Measurements from ENCODE around the gene MAN1C1. TPM values are rescaled to one million over a fixed set of nuclear protein-coding genes. Genes with fewer than 3 reads are reported as not detected.
A peak's percentile ranks its signal among the peaks of the same experiment; 100 is the strongest.

Gene MAN1C1
- total RNA-seq, 1 donor from 2014 or later: 5.4 TPM

GRCh38 chr1:25772692-25773245 is 156.2 kb downstream of the MAN1C1 start:
- Mint-ChIP-seq H3K4me1 (ENCODE audit: low read depth, unreplicated experiment) (peaks cover 47% of the 10 kb centered on the region), H3K36me3 (ENCODE audit: unreplicated experiment) (no peaks in the 10 kb centered on the region), H3K27ac (ENCODE audit: unreplicated experiment) (peak overlapping the region; percentile 88), H3K27me3 (ENCODE audit: unreplicated experiment) (peaks cover 2% of the 10 kb centered on the region), H3K9me3 (ENCODE audit: unreplicated experiment) (peaks cover 7% of the 10 kb centered on the region), H3K4me3 (ENCODE audit: unreplicated experiment) (peak overlapping the region; percentile 21)
- no peak for TF ChIP-seq CTCF (IDR thresholded peaks at IDR 0.05; ENCODE audit: partially characterized antibody, unreplicated experiment)
- no peak for DNase-seq

GRCh38 chr1:25773441-25774125 is 157.0 kb downstream of the MAN1C1 start:
- Mint-ChIP-seq H3K27ac (ENCODE audit: unreplicated experiment) (peak overlapping the region; percentile 88), H3K36me3 (ENCODE audit: unreplicated experiment) (no peaks in the 10 kb centered on the region), H3K9me3 (ENCODE audit: unreplicated experiment) (peaks cover 7% of the 10 kb centered on the region), H3K4me3 (ENCODE audit: unreplicated experiment) (no peak overlapping the region), H3K27me3 (ENCODE audit: unreplicated experiment) (peaks cover 2% of the 10 kb centered on the region), H3K4me1 (ENCODE audit: low read depth, unreplicated experiment) (peaks cover 47% of the 10 kb centered on the region)
- DNase-seq: peak; percentile 62
- TF ChIP-seq CTCF (IDR thresholded peaks at IDR 0.05; ENCODE audit: partially characterized antibody, unreplicated experiment): no peak

- TF ChIP-seq CTCF (IDR thresholded peaks at IDR 0.05; ENCODE audit: partially characterized antibody, unreplicated experiment): no peak
- no peaks in the 10 kb centered on the region for H3K27me3 Mint-ChIP-seq (ENCODE audit: unreplicated experiment)
- H3K4me1 Mint-ChIP-seq (ENCODE audit: low read depth, unreplicated experiment): peaks cover 47% of the 10 kb centered on the region
- no peak overlapping the region for H3K4me3 Mint-ChIP-seq (ENCODE audit: unreplicated experiment)
- H3K27ac Mint-ChIP-seq (ENCODE audit: unreplicated experiment): peak overlapping the region; percentile 88
- DNase-seq: no peak
- no peaks in the 10 kb centered on the region for H3K36me3 Mint-ChIP-seq (ENCODE audit: unreplicated experiment)
- H3K9me3 Mint-ChIP-seq (ENCODE audit: unreplicated experiment): peaks cover 7% of the 10 kb centered on the region
Measured at GRCh38 chr1:25774206-25774803, 157.7 kb downstream of the MAN1C1 start.

- DNase-seq: peak; percentile 41
- Mint-ChIP-seq H3K27ac (ENCODE audit: unreplicated experiment) (peak overlapping the region; percentile 41), H3K36me3 (ENCODE audit: unreplicated experiment) (no peaks in the 10 kb centered on the region), H3K9me3 (ENCODE audit: unreplicated experiment) (peaks cover 7% of the 10 kb centered on the region), H3K4me1 (ENCODE audit: low read depth, unreplicated experiment) (peaks cover 46% of the 10 kb centered on the region), H3K4me3 (ENCODE audit: unreplicated experiment) (peak overlapping the region; percentile 2), H3K27me3 (ENCODE audit: unreplicated experiment) (no peaks in the 10 kb centered on the region)
- no peak for TF ChIP-seq CTCF (IDR thresholded peaks at IDR 0.05; ENCODE audit: partially characterized antibody, unreplicated experiment)
Measured at GRCh38 chr1:25774921-25775771, 158.6 kb downstream of the MAN1C1 start.
